Measurements from ENCODE around the gene KIAA0825. TPM values are rescaled to one million over a fixed set of nuclear protein-coding genes. Genes with fewer than 3 reads are reported as not detected.

Gene KIAA0825
- total RNA-seq, 1 experiment from 2014 or later = 1.6 TPM

- no peak overlapping the region for H3K4me3 ChIP-seq (ENCODE audit: low read depth in 2 of 2, low read length in 2 of 2)
- BruUV-seq (replicated peaks) = no TSS peak
- ChIA-PET CTCF (no interaction called here), POLR2A (no interaction called here)
- H3K27ac ChIP-seq (ENCODE audit: low read length) = no peak overlapping the region
- peaks cover 2% of the 10 kb centered on the region; the same call in 1 of the 2 replicates for H3K36me3 ChIP-seq (ENCODE audit: control insufficient read depth, insufficient read depth, low read length)
- in situ Hi-C loops (cut with HindIII; ENCODE audit: low pct_unique_long_range_greater_than_20kb, low sequenced_read_pairs) (no loop called here), intact Hi-C loops (cut with micrococcal nuclease; ENCODE audit: unreplicated experiment) (no loop called here)
- H3K27me3 ChIP-seq (ENCODE audit: control insufficient read depth, insufficient read depth, low read length) = no peaks in the 10 kb centered on the region
- H3K9me3 ChIP-seq (ENCODE audit: control insufficient read depth, insufficient read depth, low read depth, low read length) = no peaks in the 10 kb centered on the region
- ATAC-seq = no peak
- TF ChIP-seq CTCF (IDR thresholded peaks at IDR 0.05) (no peak), TCF7L2 (IDR thresholded peaks at IDR 0.05; ENCODE audit: low read depth, low read length) (no peak), POLR2AphosphoS5 (IDR thresholded peaks at IDR 0.05; ENCODE audit: low read depth, low read length) (no peak), REST (IDR thresholded peaks at IDR 0.05; ENCODE audit: insufficient read depth in 1 of 2, low read depth in 2 of 2, low read length in 1 of 2) (no peak), SIN3A (IDR thresholded peaks at IDR 0.05; ENCODE audit: borderline replicate concordance, insufficient read depth, low read depth, low read length) (no peak)
- no peaks in the 10 kb centered on the region for H3K4me1 ChIP-seq (ENCODE audit: control insufficient read depth, insufficient read depth, low read length)
- DNase-seq (ENCODE audit: low read depth, low spot score) = no peak
Measured at GRCh38 chr5:94627191-94627590, 8.8 kb upstream of the KIAA0825 start.

- Histone ChIP-seq H3K36me3 (ENCODE audit: control insufficient read depth, insufficient read depth, low read length) (no peaks in the 10 kb centered on the region), H3K9me3 (ENCODE audit: control insufficient read depth, insufficient read depth, low read depth, low read length) (no peaks in the 10 kb centered on the region), H3K27ac (ENCODE audit: low read length) (no peak overlapping the region), H3K4me1 (ENCODE audit: control insufficient read depth, insufficient read depth, low read length) (no peaks in the 10 kb centered on the region; the same call in 1 of the 2 replicates), H3K4me3 (ENCODE audit: low read depth in 2 of 2, low read length in 2 of 2) (no peak overlapping the region), H3K27me3 (ENCODE audit: control insufficient read depth, insufficient read depth, low read length) (no peaks in the 10 kb centered on the region)
- no TSS peak for BruUV-seq (replicated peaks)
- ChIA-PET CTCF (no interaction called here), POLR2A (no interaction called here)
- no peak for ATAC-seq
- intact Hi-C loops (cut with micrococcal nuclease; ENCODE audit: unreplicated experiment) = no loop called here
- in situ Hi-C loops (cut with HindIII; ENCODE audit: low pct_unique_long_range_greater_than_20kb, low sequenced_read_pairs) = no loop called here
- TF ChIP-seq POLR2AphosphoS5 (IDR thresholded peaks at IDR 0.05; ENCODE audit: low read depth, low read length) (no peak), REST (IDR thresholded peaks at IDR 0.05; ENCODE audit: insufficient read depth in 1 of 2, low read depth in 2 of 2, low read length in 1 of 2) (no peak), TCF7L2 (IDR thresholded peaks at IDR 0.05; ENCODE audit: low read depth, low read length) (no peak), SIN3A (IDR thresholded peaks at IDR 0.05; ENCODE audit: borderline replicate concordance, insufficient read depth, low read depth, low read length) (no peak), CTCF (IDR thresholded peaks at IDR 0.05) (no peak)
- no peak for DNase-seq (ENCODE audit: low read depth, low spot score)
Measured at GRCh38 chr5:94623877-94624276, 5.5 kb upstream of the KIAA0825 start.

Measured in Panc1 (cell line).